Mesenchymal stem cell (in vitro differentiated cells and primary cell): ENCODE results near the gene SYNM.

Experiments
- DNase-seq: peaks from one replicate; pipeline ENCODE4 v3.0.0-alpha.2; 2013
- H2AFZ ChIP-seq: one replicate; pipeline ENCODE4 v1.6.1; 2013; ENCODE audit warnings: low read depth, mild to moderate bottlenecking, control low read depth, inconsistent platforms, low read length, moderate library complexity
- H2AK5ac ChIP-seq: 2 replicates; pipeline ENCODE4 v1.6.1; 2013; ENCODE audit warnings: low read length, moderate library complexity, mild to moderate bottlenecking, inconsistent platforms; ENCODE audit not compliant: severe bottlenecking
- H2BK120ac ChIP-seq: one replicate; pipeline ENCODE4 v1.6.1; 2013; ENCODE audit warnings: low read depth, mild to moderate bottlenecking, inconsistent platforms, low read length, moderate library complexity
- H2BK12ac ChIP-seq, 2 experiments: one replicate each; pipeline ENCODE4 v1.6.1; 2013; ENCODE audit warnings: inconsistent platforms in 2 of 2, low read length in 2 of 2, mild to moderate bottlenecking in 2 of 2, moderate library complexity in 2 of 2, control low read depth in 1 of 2
- H2BK15ac ChIP-seq: one replicate; pipeline ENCODE4 v1.6.1; 2013; ENCODE audit warnings: mild to moderate bottlenecking, low read depth, inconsistent platforms; ENCODE audit not compliant: poor library complexity, severe bottlenecking
- H2BK5ac ChIP-seq: 2 replicates; pipeline ENCODE4 v1.6.1; 2013; ENCODE audit warnings: low read depth, mild to moderate bottlenecking, low read length, control low read depth, inconsistent platforms; ENCODE audit not compliant: poor library complexity, severe bottlenecking
- H3K14ac ChIP-seq, 2 experiments: one replicate each; pipeline ENCODE4 v1.6.1; 2013; ENCODE audit warnings: inconsistent platforms in 2 of 2, low read length in 2 of 2, control low read depth in 1 of 2, mild to moderate bottlenecking in 1 of 2, moderate library complexity in 1 of 2
- H3K18ac ChIP-seq, 2 experiments: one replicate each; pipeline ENCODE4 v1.6.1; 2013; ENCODE audit warnings: inconsistent platforms in 2 of 2, low read length in 2 of 2, control low read depth in 1 of 2, low read depth in 1 of 2, mild to moderate bottlenecking in 1 of 2
- H3K23ac ChIP-seq, 2 experiments: one replicate each; pipeline ENCODE4 v1.6.1; 2013; ENCODE audit warnings: inconsistent platforms in 2 of 2, low read length in 2 of 2, mild to moderate bottlenecking in 2 of 2, moderate library complexity in 2 of 2, control low read depth in 1 of 2
- H3K27ac ChIP-seq: 2 replicates; pipeline ENCODE4 v1.5.1; 2013; ENCODE audit warnings: mild to moderate bottlenecking, moderate library complexity, low read length, control low read depth, inconsistent platforms; ENCODE audit not compliant: poor library complexity, severe bottlenecking
- H3K27me3 ChIP-seq, 2 experiments: 2 replicates each; pipeline versions ENCODE4 v1.6.1 to v1.7.0; 2013; ENCODE audit warnings: low read length in 2 of 2, mild to moderate bottlenecking in 2 of 2, moderate library complexity in 2 of 2, control low read depth in 1 of 2, inconsistent platforms in 1 of 2; ENCODE audit not compliant: control insufficient read depth in 1 of 2, insufficient read depth in 1 of 2
- H3K36me3 ChIP-seq, 2 experiments: 2 replicates each; pipeline versions ENCODE4 v1.6.1 to v1.7.0; 2013; ENCODE audit warnings: low read length in 2 of 2, control low read depth in 1 of 2, inconsistent platforms in 1 of 2, low read depth in 1 of 2, mild to moderate bottlenecking in 1 of 2; ENCODE audit not compliant: insufficient read depth in 2 of 2, control insufficient read depth in 1 of 2
- H3K4ac ChIP-seq, 2 experiments: one replicate each; pipeline ENCODE4 v1.6.1; 2013; ENCODE audit warnings: inconsistent platforms in 2 of 2, low read length in 2 of 2, mild to moderate bottlenecking in 2 of 2, moderate library complexity in 2 of 2, control low read depth in 1 of 2, low read depth in 1 of 2
- H3K4me1 ChIP-seq: 2 replicates; pipeline ENCODE4 v1.6.1; 2013; ENCODE audit warnings: low read depth, low read length, control low read depth; ENCODE audit not compliant: control insufficient read depth, insufficient read depth
- H3K4me2 ChIP-seq: 2 replicates; pipeline ENCODE4 v1.6.1; 2013; ENCODE audit warnings: low read length, mild to moderate bottlenecking, inconsistent platforms; ENCODE audit not compliant: poor library complexity, severe bottlenecking
- H3K4me3 ChIP-seq, 2 experiments: 2 replicates each; pipeline versions ENCODE4 v1.5.1 to v1.7.0; 2013; ENCODE audit warnings: low read length in 2 of 2, mild to moderate bottlenecking in 2 of 2, control low read depth in 1 of 2, low read depth in 1 of 2; ENCODE audit not compliant: insufficient read depth in 1 of 2
- H3K79me1 ChIP-seq: replicated peaks from 2 replicates; pipeline ENCODE4 v1.6.1; 2013; ENCODE audit warnings: mild to moderate bottlenecking, control low read depth, low read length, inconsistent platforms; ENCODE audit not compliant: poor library complexity, severe bottlenecking
- H3K9ac ChIP-seq: 2 replicates; pipeline ENCODE4 v1.7.0; 2013; ENCODE audit warnings: mild to moderate bottlenecking, low read length, moderate library complexity
- H3K9me3 ChIP-seq: 2 replicates; pipeline ENCODE4 v1.7.0; 2013; ENCODE audit warnings: mild to moderate bottlenecking, low read length; ENCODE audit not compliant: control insufficient read depth
- H4K8ac ChIP-seq: one replicate; pipeline ENCODE4 v1.6.1; 2013; ENCODE audit warnings: inconsistent platforms, mild to moderate bottlenecking, low read length, moderate library complexity
- H4K91ac ChIP-seq: one replicate; pipeline ENCODE4 v1.6.1; 2013; ENCODE audit warnings: mild to moderate bottlenecking, low read length, inconsistent platforms
- WGBS: methylation state at CpG from one replicate; pipeline ENCODE4 v1.1.7; 2013; ENCODE audit warnings: mixed read lengths; 5-methylcytosine and 5-hydroxymethylcytosine counted together

The SYNM gene

GRCh38 chr15:99086327-99086667, 18.6 kb upstream of the SYNM start:
- H3K23ac ChIP-seq = no peak overlapping the region
- no peak overlapping the region for H2BK120ac ChIP-seq
- no peak overlapping the region for H2AFZ ChIP-seq
- H4K91ac ChIP-seq = no peak overlapping the region
- H2BK5ac ChIP-seq = no peak overlapping the region
- H3K18ac ChIP-seq = no peak overlapping the region
- WGBS = 89% methylated on average over 1 of the region's 2 CpGs
- H2AK5ac ChIP-seq = no peak overlapping the region
- no peaks in the 10 kb centered on the region for H3K36me3 ChIP-seq
- no peak overlapping the region for H4K8ac ChIP-seq
- H3K4ac ChIP-seq = no peak overlapping the region
- no peak overlapping the region for H2BK15ac ChIP-seq
- no peak for DNase-seq
- H3K27me3 ChIP-seq = no peaks in the 10 kb centered on the region
- H2BK12ac ChIP-seq = no peak overlapping the region
- no peak overlapping the region for H3K4me2 ChIP-seq
- H3K4me3 ChIP-seq = no peak overlapping the region
- H3K14ac ChIP-seq = no peak overlapping the region
- no peaks in the 10 kb centered on the region for H3K9me3 ChIP-seq
- no peaks in the 10 kb centered on the region for H3K79me1 ChIP-seq
- no peak overlapping the region for H3K9ac ChIP-seq
- no peak overlapping the region for H3K27ac ChIP-seq
- H3K4me1 ChIP-seq = peaks cover 3% of the 10 kb centered on the region

- Histone ChIP-seq H3K27ac (no peak overlapping the region), H3K79me1 (no peaks in the 10 kb centered on the region), H2BK15ac (no peak overlapping the region), H4K91ac (no peak overlapping the region), H2BK120ac (no peak overlapping the region), H2BK12ac (no peak overlapping the region), H4K8ac (no peak overlapping the region), H3K4me1 (peaks cover 3% of the 10 kb centered on the region), H2BK5ac (no peak overlapping the region), H3K4me3 (no peak overlapping the region), H2AK5ac (no peak overlapping the region), H3K14ac (peak overlapping the region in 1 of 2 experiments; percentile 11), H3K9me3 (no peaks in the 10 kb centered on the region), H3K23ac (no peak overlapping the region), H3K36me3 (no peaks in the 10 kb centered on the region), H3K4me2 (no peak overlapping the region), H3K4ac (no peak overlapping the region), H3K27me3 (no peaks in the 10 kb centered on the region), H3K18ac (no peak overlapping the region), H2AFZ (no peak overlapping the region), H3K9ac (no peak overlapping the region)
- WGBS = 93% methylated on average over 8 of the region's 11 CpGs
- no peak for DNase-seq
Measured at GRCh38 chr15:99087405-99087943, 17.4 kb upstream of the SYNM start.

GRCh38 chr15:99090011-99090699, 14.7 kb upstream of the SYNM start:
- Histone ChIP-seq H2BK120ac (no peak overlapping the region), H3K4me3 (no peak overlapping the region), H4K8ac (no peak overlapping the region), H3K14ac (no peak overlapping the region), H2AFZ (no peak overlapping the region), H4K91ac (no peak overlapping the region), H3K4ac (no peak overlapping the region), H3K9ac (no peak overlapping the region), H2BK5ac (no peak overlapping the region), H3K9me3 (no peaks in the 10 kb centered on the region), H2BK12ac (no peak overlapping the region), H3K36me3 (no peaks in the 10 kb centered on the region), H3K27me3 (peaks cover 0 to 5% of the 10 kb centered on the region in 2 experiments), H3K23ac (no peak overlapping the region), H3K79me1 (no peaks in the 10 kb centered on the region), H3K4me1 (peaks cover 3% of the 10 kb centered on the region), H2BK15ac (no peak overlapping the region), H2AK5ac (no peak overlapping the region), H3K18ac (no peak overlapping the region), H3K27ac (no peak overlapping the region), H3K4me2 (no peak overlapping the region)
- no peak for DNase-seq
- WGBS = 74% methylated on average over 3 of the region's 3 CpGs

GRCh38 chr15:99090938-99091337, 13.9 kb upstream of the SYNM start:
- H2BK120ac ChIP-seq = no peak overlapping the region
- no peak overlapping the region for H3K14ac ChIP-seq
- H3K18ac ChIP-seq = no peak overlapping the region
- no peak overlapping the region for H2BK5ac ChIP-seq
- no peak overlapping the region for H2BK12ac ChIP-seq
- no peak overlapping the region for H4K8ac ChIP-seq
- H2AK5ac ChIP-seq = no peak overlapping the region
- DNase-seq = no peak
- no peak overlapping the region for H3K4me3 ChIP-seq
- H3K4ac ChIP-seq = no peak overlapping the region
- H3K27me3 ChIP-seq = peaks cover 2 to 6% of the 10 kb centered on the region in 2 experiments
- H3K9ac ChIP-seq = no peak overlapping the region
- no peak overlapping the region for H3K23ac ChIP-seq
- no peak overlapping the region for H3K27ac ChIP-seq
- H3K9me3 ChIP-seq = no peaks in the 10 kb centered on the region
- no peaks in the 10 kb centered on the region for H3K4me1 ChIP-seq
- H2BK15ac ChIP-seq = no peak overlapping the region
- 87% methylated on average over 1 of the region's 1 CpG for WGBS
- no peak overlapping the region for H2AFZ ChIP-seq
- no peaks in the 10 kb centered on the region for H3K79me1 ChIP-seq
- H4K91ac ChIP-seq = no peak overlapping the region
- no peaks in the 10 kb centered on the region for H3K36me3 ChIP-seq
- no peak overlapping the region for H3K4me2 ChIP-seq
